ENCODE measurements around the gene NMNAT2. TPM values are rescaled to one million over a fixed set of nuclear protein-coding genes. Genes with fewer than 3 reads are reported as not detected.

The NMNAT2 gene
- total and polyA plus RNA-seq, 12 donors = 0.35 to 6.1 (median 2.9) TPM

- no peaks in the 10 kb centered on the region for H3K4me1 ChIP-seq (replicated peaks in 1 of 2)
- no peaks in the 10 kb centered on the region for H3K36me3 ChIP-seq (replicated peaks in 1 of 2)
- H3K9me3 ChIP-seq (replicated peaks in 1 of 3) = no peaks in the 10 kb centered on the region
- H3K4me3 ChIP-seq = no peak overlapping the region
- no peaks in the 10 kb centered on the region for H3K27me3 ChIP-seq
- no peak overlapping the region for H3K27ac ChIP-seq
- 86 to 95% (median 92%) methylated on average over 3 of the region's 3 CpGs for WGBS, 4 donors
- TF ChIP-seq, protein P1, sequence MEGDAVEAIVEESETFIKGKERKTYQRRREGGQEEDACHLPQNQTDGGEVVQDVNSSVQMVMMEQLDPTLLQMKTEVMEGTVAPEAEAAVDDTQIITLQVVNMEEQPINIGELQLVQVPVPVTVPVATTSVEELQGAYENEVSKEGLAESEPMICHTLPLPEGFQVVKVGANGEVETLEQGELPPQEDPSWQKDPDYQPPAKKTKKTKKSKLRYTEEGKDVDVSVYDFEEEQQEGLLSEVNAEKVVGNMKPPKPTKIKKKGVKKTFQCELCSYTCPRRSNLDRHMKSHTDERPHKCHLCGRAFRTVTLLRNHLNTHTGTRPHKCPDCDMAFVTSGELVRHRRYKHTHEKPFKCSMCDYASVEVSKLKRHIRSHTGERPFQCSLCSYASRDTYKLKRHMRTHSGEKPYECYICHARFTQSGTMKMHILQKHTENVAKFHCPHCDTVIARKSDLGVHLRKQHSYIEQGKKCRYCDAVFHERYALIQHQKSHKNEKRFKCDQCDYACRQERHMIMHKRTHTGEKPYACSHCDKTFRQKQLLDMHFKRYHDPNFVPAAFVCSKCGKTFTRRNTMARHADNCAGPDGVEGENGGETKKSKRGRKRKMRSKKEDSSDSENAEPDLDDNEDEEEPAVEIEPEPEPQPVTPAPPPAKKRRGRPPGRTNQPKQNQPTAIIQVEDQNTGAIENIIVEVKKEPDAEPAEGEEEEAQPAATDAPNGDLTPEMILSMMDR (IDR thresholded peaks at IDR 0.05) = no peak
- intact Hi-C loops (cut with DNase I) = loop anchor here in 1 of 2 donors (10.0 kb wide), 1 partner anchor 258 kb away; no protein-coding TSS in a partner anchor
- no peak for DNase-seq
Observed at GRCh38 chr1:183222909-183223308, 195.3 kb downstream of the NMNAT2 start.

- intact Hi-C loops (cut with DNase I) = loop anchor here in 1 of 2 donors (10.0 kb wide), 1 partner anchor 255 kb away; no protein-coding TSS in a partner anchor
- no peak for DNase-seq
- no peak overlapping the region for H3K27ac ChIP-seq
Observed at GRCh38 chr1:183219616-183220009, 198.6 kb downstream of the NMNAT2 start.

DNA sequence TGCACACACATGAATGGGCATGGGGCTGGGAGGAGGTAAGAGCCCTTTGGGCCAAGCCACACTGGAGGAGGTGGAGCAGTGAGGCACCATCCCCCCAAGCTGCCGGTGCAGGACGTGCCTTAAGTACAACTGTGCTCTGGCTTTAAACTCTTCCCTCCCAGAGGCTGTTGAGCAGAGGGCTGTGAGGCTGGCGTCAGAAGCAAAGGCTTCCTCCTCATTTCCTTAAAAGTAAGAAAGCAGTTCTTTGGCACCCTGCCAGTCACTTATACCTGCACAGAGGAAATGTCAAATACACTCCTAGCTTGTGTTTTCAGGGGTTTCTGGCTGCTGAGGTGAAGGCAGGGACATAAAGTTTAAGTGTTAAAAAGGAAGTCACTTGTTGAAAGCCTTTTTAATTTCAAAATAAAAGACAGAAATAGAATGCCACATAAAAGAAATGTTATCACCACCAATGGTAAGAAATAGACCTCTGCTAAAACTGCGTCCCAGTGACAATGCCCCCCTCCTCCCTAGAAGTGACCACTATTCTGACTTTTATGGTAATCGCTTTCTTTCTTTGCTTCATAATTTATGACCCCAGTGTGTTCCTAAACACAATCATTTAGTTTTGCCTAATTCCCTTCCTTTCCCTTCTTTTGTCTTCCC is 199.1 kb downstream of the NMNAT2 start:
- Histone ChIP-seq H3K36me3 (replicated peaks in 1 of 2) (no peaks in the 10 kb centered on the region), H3K27me3 (no peaks in the 10 kb centered on the region), H3K9me3 (replicated peaks in 1 of 3) (no peaks in the 10 kb centered on the region), H3K27ac (peak overlapping the region in 1 of 5 donors; percentile 45), H3K4me1 (replicated peaks in 1 of 2) (no peaks in the 10 kb centered on the region), H3K4me3 (no peak overlapping the region)
- intact Hi-C loops (cut with DNase I) = no loop called here
- TF ChIP-seq POLR2A (IDR thresholded peaks at IDR 0.05) = no peak
- TF ChIP-seq, protein P1 (IDR thresholded peaks at IDR 0.05) = no peak
- 44 to 64% (median 49%) methylated on average over 4 to 5 of the region's 5 CpGs for WGBS, 4 donors
- no peak for DNase-seq

More at GRCh38 chr1:183219616-183220009, 198.6 kb downstream of the NMNAT2 start:
- H3K9me3 ChIP-seq (replicated peaks in 1 of 3) = no peaks in the 10 kb centered on the region
- TF ChIP-seq, protein P1 (IDR thresholded peaks at IDR 0.05) = no peak
- no peak for TF ChIP-seq POLR2A (IDR thresholded peaks at IDR 0.05)
- no peaks in the 10 kb centered on the region for H3K4me1 ChIP-seq (replicated peaks in 1 of 2)
- no peaks in the 10 kb centered on the region for H3K27me3 ChIP-seq
- no peaks in the 10 kb centered on the region for H3K36me3 ChIP-seq (replicated peaks in 1 of 2)
- H3K4me3 ChIP-seq = no peak overlapping the region

- no peak overlapping the region for H3K4me3 ChIP-seq
- no peaks in the 10 kb centered on the region for H3K4me1 ChIP-seq (replicated peaks in 1 of 2)
- no peaks in the 10 kb centered on the region for H3K9me3 ChIP-seq (replicated peaks in 1 of 3)
- no peaks in the 10 kb centered on the region for H3K27me3 ChIP-seq
- peak in 1 of 7 donors; percentile 62 for DNase-seq
- intact Hi-C loops (cut with DNase I) = no loop called here
- peak overlapping the region in 1 of 5 donors; percentile 45 for H3K27ac ChIP-seq
- no peaks in the 10 kb centered on the region for H3K36me3 ChIP-seq (replicated peaks in 1 of 2)
- 73 to 84% (median 80%) methylated on average over 14 of the region's 14 CpGs for WGBS, 4 donors
- no peak for TF ChIP-seq POLR2A (IDR thresholded peaks at IDR 0.05)
- TF ChIP-seq, protein P1 (IDR thresholded peaks at IDR 0.05) = no peak
Observed at GRCh38 chr1:183218027-183218618, 200.1 kb downstream of the NMNAT2 start.

Measured in adrenal gland (tissue), 12 donors.